Suprapubic skin (tissue), 4 donors: ENCODE measurements around the gene KRT85.

Experiments
- POLR2A ChIP-seq, 2 donors: fragments of 450-650 bp; IDR thresholded peaks; one replicate each; pipeline ENCODE4 v1.6.1; 2017; ENCODE audit warnings: antibody characterized with exemption in 2 of 2, mild to moderate bottlenecking in 2 of 2, moderate library complexity in 2 of 2
- POLR2AphosphoS5 ChIP-seq, 3 donors: sonication (generic); formaldehyde crosslinking; IDR thresholded peaks; one replicate each; pipeline ENCODE4 v1.6.1; 2017; ENCODE audit warnings: antibody characterized with exemption in 3 of 3
- TF ChIP-seq, protein P1 (sequence below), 2 donors: fragments of 200-600 bp in 1 of 2; fragments of 450-650 bp in 1 of 2; sonication (generic) in 1 of 2; IDR thresholded peaks; one replicate each; pipeline ENCODE4 v1.5.1; 2016 to 2019; ENCODE audit warnings: antibody characterized with exemption in 2 of 2, mild to moderate bottlenecking in 1 of 2, moderate library complexity in 1 of 2

DNA sequence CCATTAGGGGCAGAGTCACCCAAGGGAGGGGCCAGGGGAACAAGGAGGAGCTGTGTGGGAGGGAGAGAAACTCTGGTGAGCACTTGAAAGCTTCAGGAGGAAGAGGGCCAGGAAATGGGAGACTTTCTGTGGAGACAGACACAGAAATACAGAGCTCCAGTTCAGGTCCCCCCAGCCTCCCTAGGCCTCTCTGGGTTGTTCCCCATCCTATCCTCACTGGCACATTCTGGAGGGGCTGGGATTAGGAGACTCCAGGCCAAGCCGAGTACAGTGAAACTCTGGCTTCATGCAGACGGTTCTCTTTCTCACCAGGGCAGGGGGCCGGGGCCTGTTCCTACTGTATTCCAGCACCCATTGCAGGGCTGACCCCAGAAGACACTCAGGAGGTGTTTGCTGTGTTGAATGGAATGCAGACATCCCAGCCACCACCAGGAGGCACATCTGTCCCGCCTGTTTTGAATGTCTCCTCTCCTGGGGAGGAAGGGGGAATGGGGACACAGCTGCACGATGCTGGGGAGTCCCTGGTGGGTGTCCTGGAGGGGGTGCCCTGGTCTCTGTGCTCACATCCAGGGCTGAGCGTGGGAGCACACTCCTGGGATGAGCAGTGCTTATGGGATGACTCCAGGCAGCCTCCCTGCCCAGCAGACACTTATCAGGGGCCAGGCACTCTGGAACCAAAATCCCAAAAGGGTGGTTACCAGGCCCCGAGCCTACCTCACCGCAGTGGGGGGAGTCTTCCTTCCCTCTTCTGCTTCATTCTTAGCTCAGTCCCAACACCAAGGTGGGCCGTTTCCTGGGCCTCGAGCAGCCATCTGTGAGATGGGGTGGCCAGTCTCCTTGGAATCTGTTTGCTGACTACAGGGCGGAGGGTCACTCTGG, 23.7 kb upstream of the KRT85 start:
- TF ChIP-seq POLR2A (IDR thresholded peaks at IDR 0.05) (no peak), POLR2AphosphoS5 (IDR thresholded peaks at IDR 0.05) (no peak)
- TF ChIP-seq, protein P1, sequence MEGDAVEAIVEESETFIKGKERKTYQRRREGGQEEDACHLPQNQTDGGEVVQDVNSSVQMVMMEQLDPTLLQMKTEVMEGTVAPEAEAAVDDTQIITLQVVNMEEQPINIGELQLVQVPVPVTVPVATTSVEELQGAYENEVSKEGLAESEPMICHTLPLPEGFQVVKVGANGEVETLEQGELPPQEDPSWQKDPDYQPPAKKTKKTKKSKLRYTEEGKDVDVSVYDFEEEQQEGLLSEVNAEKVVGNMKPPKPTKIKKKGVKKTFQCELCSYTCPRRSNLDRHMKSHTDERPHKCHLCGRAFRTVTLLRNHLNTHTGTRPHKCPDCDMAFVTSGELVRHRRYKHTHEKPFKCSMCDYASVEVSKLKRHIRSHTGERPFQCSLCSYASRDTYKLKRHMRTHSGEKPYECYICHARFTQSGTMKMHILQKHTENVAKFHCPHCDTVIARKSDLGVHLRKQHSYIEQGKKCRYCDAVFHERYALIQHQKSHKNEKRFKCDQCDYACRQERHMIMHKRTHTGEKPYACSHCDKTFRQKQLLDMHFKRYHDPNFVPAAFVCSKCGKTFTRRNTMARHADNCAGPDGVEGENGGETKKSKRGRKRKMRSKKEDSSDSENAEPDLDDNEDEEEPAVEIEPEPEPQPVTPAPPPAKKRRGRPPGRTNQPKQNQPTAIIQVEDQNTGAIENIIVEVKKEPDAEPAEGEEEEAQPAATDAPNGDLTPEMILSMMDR (IDR thresholded peaks at IDR 0.05), result peak in 1 of 2 donors; percentile 66
